Effector memory CD4-positive, alpha-beta T cell (primary cell): Measurements from ENCODE around the gene TVP23B.
"Not testable (repeated sequence)": the region's sequence is repeated elsewhere in the genome, so short reads cannot be mapped to it uniquely, and the experiment has no call there.

Experiments used
- DNase-seq, 3 donors: peaks; one replicate each; pipeline ENCODE4 v3.0.0-alpha.2; 2020
- H3K27ac ChIP-seq: 2 replicates; pipeline ENCODE4 v1.7.0; 2013; ENCODE audit warnings: mild to moderate bottlenecking, low read length, moderate library complexity; ENCODE audit not compliant: insufficient read depth, poor library complexity, severe bottlenecking
- H3K27me3 ChIP-seq: replicated peaks from 2 replicates; pipeline ENCODE4 v1.7.0; 2013; ENCODE audit warnings: mild to moderate bottlenecking, low read length; ENCODE audit not compliant: insufficient read depth, control insufficient read depth, poor library complexity, severe bottlenecking
- H3K36me3 ChIP-seq: 2 replicates; pipeline ENCODE4 v1.7.0; 2013; ENCODE audit warnings: mild to moderate bottlenecking, low read length, moderate library complexity; ENCODE audit not compliant: control insufficient read depth, insufficient read depth
- H3K4me1 ChIP-seq: 2 replicates; pipeline ENCODE4 v1.7.0; 2013; ENCODE audit warnings: low read length, mild to moderate bottlenecking; ENCODE audit not compliant: control insufficient read depth, insufficient read depth, poor library complexity, severe bottlenecking
- H3K4me3 ChIP-seq: 2 replicates; pipeline ENCODE4 v1.7.0; 2013; ENCODE audit warnings: low read length, low read depth, mild to moderate bottlenecking; ENCODE audit not compliant: insufficient read depth, poor library complexity, severe bottlenecking
- H3K9me3 ChIP-seq: 2 replicates; pipeline ENCODE4 v1.7.0; 2013; ENCODE audit warnings: mild to moderate bottlenecking, low read length, moderate library complexity; ENCODE audit not compliant: control insufficient read depth

Gene TVP23B

GRCh38 chr17:18750242-18750641, 30.7 kb upstream of the TVP23B start:
- not testable (repeated sequence) for H3K9me3 ChIP-seq, H3K4me1 ChIP-seq, H3K27ac ChIP-seq, H3K27me3 ChIP-seq, H3K36me3 ChIP-seq, DNase-seq, H3K4me3 ChIP-seq

- H3K4me1 ChIP-seq, H3K9me3 ChIP-seq, H3K27ac ChIP-seq, H3K36me3 ChIP-seq, H3K4me3 ChIP-seq, H3K27me3 ChIP-seq, DNase-seq: not testable (repeated sequence)
Observed at GRCh38 chr17:18753829-18754409, 27.1 kb upstream of the TVP23B start.

GRCh38 chr17:18755969-18756368, 25.0 kb upstream of the TVP23B start:
- H3K4me1 ChIP-seq, H3K27ac ChIP-seq, DNase-seq, H3K9me3 ChIP-seq, H3K36me3 ChIP-seq, H3K4me3 ChIP-seq, H3K27me3 ChIP-seq: not testable (repeated sequence)

GRCh38 chr17:18757368-18758044, 23.5 kb upstream of the TVP23B start:
- not testable (repeated sequence) for H3K36me3 ChIP-seq, H3K4me3 ChIP-seq, H3K4me1 ChIP-seq, H3K27ac ChIP-seq, H3K27me3 ChIP-seq, DNase-seq, H3K9me3 ChIP-seq

- H3K27me3 ChIP-seq, H3K27ac ChIP-seq, H3K4me3 ChIP-seq, H3K4me1 ChIP-seq, H3K36me3 ChIP-seq, H3K9me3 ChIP-seq, DNase-seq: not testable (repeated sequence)
Observed at GRCh38 chr17:18758344-18758743, 22.6 kb upstream of the TVP23B start.

GRCh38 chr17:18760221-18760620, 20.8 kb upstream of the TVP23B start:
- not testable (repeated sequence) for H3K4me1 ChIP-seq, H3K27me3 ChIP-seq, DNase-seq, H3K27ac ChIP-seq, H3K36me3 ChIP-seq, H3K4me3 ChIP-seq, H3K9me3 ChIP-seq

- not testable (repeated sequence) for H3K27ac ChIP-seq, H3K4me1 ChIP-seq, DNase-seq, H3K36me3 ChIP-seq, H3K4me3 ChIP-seq, H3K27me3 ChIP-seq, H3K9me3 ChIP-seq
Observed at GRCh38 chr17:18770572-18770971, 10.4 kb upstream of the TVP23B start.

- not testable (repeated sequence) for H3K27ac ChIP-seq, H3K36me3 ChIP-seq, DNase-seq, H3K4me1 ChIP-seq, H3K9me3 ChIP-seq, H3K4me3 ChIP-seq, H3K27me3 ChIP-seq
Observed at GRCh38 chr17:18771066-18771465, 9.9 kb upstream of the TVP23B start.

- H3K9me3 ChIP-seq, result no peaks in the 10 kb centered on the region
- no peaks in the 10 kb centered on the region for H3K36me3 ChIP-seq
- H3K4me3 ChIP-seq, result no peak overlapping the region
- H3K27me3 ChIP-seq, result no peaks in the 10 kb centered on the region
- H3K27ac ChIP-seq, result no peak overlapping the region
- H3K4me1 ChIP-seq, result no peaks in the 10 kb centered on the region
- no peak for DNase-seq
Observed at GRCh38 chr17:18772471-18772870, 8.5 kb upstream of the TVP23B start.

GRCh38 chr17:18781805-18782204, 822 bp downstream of the TVP23B start:
- not testable (repeated sequence) for H3K27me3 ChIP-seq, H3K4me1 ChIP-seq, H3K4me3 ChIP-seq, DNase-seq, H3K9me3 ChIP-seq, H3K36me3 ChIP-seq
- H3K27ac ChIP-seq, result peak overlapping the region; percentile 74
